Trophoblast cell (in vitro differentiated cells and primary cell): ENCODE data around the gene RGS9.

Experiments used
- DNase-seq, 2 donors: peaks; one replicate each; pipeline ENCODE4 v3.0.0-alpha.2; 2016
- H2AFZ ChIP-seq: 2 replicates; pipeline ENCODE4 v1.6.1; 2013; ENCODE audit warnings: low read length, moderate library complexity, mild to moderate bottlenecking; ENCODE audit not compliant: insufficient read depth, poor library complexity
- H2AK5ac ChIP-seq: 2 replicates; pipeline ENCODE4 v1.6.1; 2013; ENCODE audit warnings: mild to moderate bottlenecking, low read length
- H2BK120ac ChIP-seq: 2 replicates; pipeline ENCODE4 v1.6.1; 2013; ENCODE audit warnings: low read length, mild to moderate bottlenecking, moderate library complexity; ENCODE audit not compliant: insufficient read depth, poor library complexity
- H2BK12ac ChIP-seq: 2 replicates; pipeline ENCODE4 v1.6.1; 2013; ENCODE audit warnings: mild to moderate bottlenecking, low read length, moderate library complexity
- H2BK5ac ChIP-seq: 2 replicates; pipeline ENCODE4 v1.6.1; 2013; ENCODE audit warnings: low read length, low read depth, moderate library complexity, mild to moderate bottlenecking; ENCODE audit not compliant: poor library complexity
- H3K14ac ChIP-seq: 2 replicates; pipeline ENCODE4 v1.6.1; 2013; ENCODE audit warnings: mild to moderate bottlenecking, low read length
- H3K18ac ChIP-seq: 2 replicates; pipeline ENCODE4 v1.6.1; 2013; ENCODE audit warnings: mild to moderate bottlenecking, low read length
- H3K23ac ChIP-seq: 2 replicates; pipeline ENCODE4 v1.6.1; 2013; ENCODE audit warnings: low read length
- H3K27ac ChIP-seq: 2 replicates; pipeline ENCODE4 v1.5.1; 2013; ENCODE audit warnings: low read depth, mild to moderate bottlenecking, inconsistent platforms, low read length, moderate library complexity
- H3K27me3 ChIP-seq: 2 replicates; pipeline ENCODE4 v1.6.1; 2013; ENCODE audit warnings: inconsistent platforms, mild to moderate bottlenecking, low read length, moderate library complexity; ENCODE audit not compliant: insufficient read depth
- H3K36me3 ChIP-seq, 2 experiments: 1 replicate in 1 of 2; 2 replicates in 1 of 2; pipeline ENCODE4 v1.6.1; 2013; ENCODE audit warnings: low read length in 2 of 2, mild to moderate bottlenecking in 2 of 2, moderate library complexity in 1 of 2; ENCODE audit not compliant: insufficient read depth in 2 of 2, control insufficient read depth in 1 of 2
- H3K4ac ChIP-seq: 2 replicates; pipeline ENCODE4 v1.6.1; 2013; ENCODE audit warnings: low read depth, mild to moderate bottlenecking, low read length, moderate library complexity
- H3K4me1 ChIP-seq, 2 experiments: 1 replicate in 1 of 2; 2 replicates in 1 of 2; pipeline ENCODE4 v1.6.1; 2013; ENCODE audit warnings: low read length in 2 of 2, mild to moderate bottlenecking in 2 of 2, moderate library complexity in 1 of 2; ENCODE audit not compliant: insufficient read depth in 2 of 2, control insufficient read depth in 1 of 2
- H3K4me2 ChIP-seq: 2 replicates; pipeline ENCODE4 v1.6.1; 2013; ENCODE audit warnings: inconsistent platforms, mild to moderate bottlenecking, low read length, moderate library complexity
- H3K4me3 ChIP-seq: 2 replicates; pipeline ENCODE4 v1.5.1; 2013; ENCODE audit warnings: mild to moderate bottlenecking, low read depth, low read length, inconsistent platforms
- H3K79me1 ChIP-seq: one replicate; pipeline ENCODE4 v1.6.1; 2013; ENCODE audit warnings: low read length
- H3K79me2 ChIP-seq: 2 replicates; pipeline ENCODE4 v1.6.1; 2013; ENCODE audit warnings: low read length, mild to moderate bottlenecking; ENCODE audit not compliant: control insufficient read depth, insufficient read depth, poor library complexity
- H3K9ac ChIP-seq: 2 replicates; pipeline ENCODE4 v1.6.1; 2013; ENCODE audit warnings: mild to moderate bottlenecking, low read length
- H3K9me3 ChIP-seq: 2 replicates; pipeline ENCODE4 v1.6.1; 2013; ENCODE audit warnings: low read depth, mild to moderate bottlenecking, control low read depth, inconsistent platforms, low read length; ENCODE audit not compliant: insufficient read depth
- H4K12ac ChIP-seq: 2 replicates; pipeline ENCODE4 v1.6.1; 2013; ENCODE audit warnings: low read depth, mild to moderate bottlenecking, low read length, moderate library complexity
- H4K8ac ChIP-seq: 2 replicates; pipeline ENCODE4 v1.6.1; 2013; ENCODE audit warnings: low read depth, mild to moderate bottlenecking, low read length, moderate library complexity
- H4K91ac ChIP-seq: one replicate; pipeline ENCODE4 v1.6.1; 2013; ENCODE audit warnings: low read depth, mild to moderate bottlenecking, low read length, moderate library complexity
- WGBS: extraction: QIAGEN DNeasy Blood & Tissue Kit; methylation state at CpG from one replicate; pipeline ENCODE4 v1.1.7; 2013; ENCODE audit warnings: missing lambda C conversion rate; ENCODE audit not compliant: insufficient read length, insufficient coverage; ENCODE audit errors: extremely low coverage; 5-methylcytosine and 5-hydroxymethylcytosine counted together

The RGS9 gene

DNA sequence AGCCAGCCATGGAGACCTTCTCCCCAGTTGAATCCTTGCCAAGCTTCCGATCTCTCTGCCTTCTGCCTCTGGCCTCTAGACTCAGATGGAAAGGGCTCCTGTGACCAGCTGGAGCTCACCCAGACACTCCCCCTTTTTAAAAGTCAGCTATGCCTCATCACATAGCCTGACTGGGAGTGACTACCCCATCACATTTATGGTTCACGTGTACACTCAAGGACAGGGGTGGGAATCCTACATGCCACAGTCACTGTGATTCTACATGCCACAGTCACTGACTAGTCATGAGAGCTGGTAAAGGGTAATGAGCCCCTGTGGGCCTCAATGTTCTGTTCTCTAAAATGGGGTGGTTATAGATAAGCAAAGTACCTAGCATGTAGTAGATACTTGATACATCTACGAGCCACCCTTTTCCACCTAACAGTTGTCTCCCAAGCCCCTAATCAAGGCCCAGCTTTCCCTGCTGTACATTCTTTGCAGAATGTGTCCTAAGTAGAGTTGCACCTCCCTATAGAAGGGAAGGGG, 85.1 kb downstream of the RGS9 start:
- no peaks in the 10 kb centered on the region for H3K79me2 ChIP-seq
- no peak overlapping the region for H3K9ac ChIP-seq
- H2BK120ac ChIP-seq, result no peak overlapping the region
- no peak overlapping the region for H2BK5ac ChIP-seq
- no peak overlapping the region for H2AFZ ChIP-seq
- no peaks in the 10 kb centered on the region for H3K79me1 ChIP-seq
- no peak overlapping the region for H2AK5ac ChIP-seq
- no peak overlapping the region for H3K23ac ChIP-seq
- no peak overlapping the region for H3K4me2 ChIP-seq
- H3K27ac ChIP-seq, result no peak overlapping the region
- H2BK12ac ChIP-seq, result no peak overlapping the region
- no peak for DNase-seq
- H3K27me3 ChIP-seq, result no peaks in the 10 kb centered on the region
- no peaks in the 10 kb centered on the region for H3K36me3 ChIP-seq
- no peak overlapping the region for H4K8ac ChIP-seq
- no peak overlapping the region for H3K14ac ChIP-seq
- WGBS, result no CpG with 5 or more reads among the region's 3 CpGs
- no peak overlapping the region for H4K91ac ChIP-seq
- peaks cover 0 to 9% of the 10 kb centered on the region in 2 experiments for H3K4me1 ChIP-seq
- no peak overlapping the region for H3K18ac ChIP-seq
- H3K9me3 ChIP-seq, result no peaks in the 10 kb centered on the region
- no peak overlapping the region for H3K4ac ChIP-seq
- H3K4me3 ChIP-seq, result no peak overlapping the region
- H4K12ac ChIP-seq, result no peak overlapping the region

DNA sequence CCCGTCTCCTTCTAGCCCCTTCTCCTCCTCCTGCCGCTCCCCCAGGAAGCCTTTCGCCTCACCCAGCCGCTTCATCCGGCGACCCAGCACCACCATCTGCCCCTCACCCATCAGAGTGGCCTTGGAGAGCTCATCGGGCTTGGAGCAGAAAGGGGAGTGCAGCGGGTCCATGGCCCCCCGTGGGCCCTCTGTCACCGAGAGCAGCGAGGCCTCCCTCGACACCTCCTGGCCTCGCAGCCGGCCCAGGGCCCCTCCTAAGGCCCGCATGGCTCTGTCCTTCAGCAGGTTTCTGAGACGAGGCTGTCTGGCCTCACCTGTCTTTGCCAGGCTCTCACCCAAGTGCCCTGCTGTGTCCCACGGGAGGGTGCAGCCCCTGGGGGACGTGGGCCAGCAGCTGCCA, 87.9 kb downstream of the RGS9 start:
- H3K18ac ChIP-seq, result no peak overlapping the region
- H4K12ac ChIP-seq, result no peak overlapping the region
- no peak overlapping the region for H2BK5ac ChIP-seq
- no peak overlapping the region for H3K14ac ChIP-seq
- peaks cover 6 to 16% of the 10 kb centered on the region in 2 experiments for H3K4me1 ChIP-seq
- no peak overlapping the region for H3K4me3 ChIP-seq
- no peak overlapping the region for H3K4me2 ChIP-seq
- H3K9me3 ChIP-seq, result peaks cover 3% of the 10 kb centered on the region
- DNase-seq, result no peak
- no peaks in the 10 kb centered on the region for H3K27me3 ChIP-seq
- no CpG with 5 or more reads among the region's 18 CpGs for WGBS
- H3K36me3 ChIP-seq, result no peaks in the 10 kb centered on the region
- H2BK120ac ChIP-seq, result no peak overlapping the region
- H2AK5ac ChIP-seq, result no peak overlapping the region
- no peak overlapping the region for H3K27ac ChIP-seq
- H3K4ac ChIP-seq, result no peak overlapping the region
- no peak overlapping the region for H3K23ac ChIP-seq
- H2AFZ ChIP-seq, result no peak overlapping the region
- no peaks in the 10 kb centered on the region for H3K79me2 ChIP-seq
- no peak overlapping the region for H2BK12ac ChIP-seq
- H4K91ac ChIP-seq, result no peak overlapping the region
- H3K79me1 ChIP-seq, result no peaks in the 10 kb centered on the region
- no peak overlapping the region for H4K8ac ChIP-seq
- H3K9ac ChIP-seq, result no peak overlapping the region

DNA sequence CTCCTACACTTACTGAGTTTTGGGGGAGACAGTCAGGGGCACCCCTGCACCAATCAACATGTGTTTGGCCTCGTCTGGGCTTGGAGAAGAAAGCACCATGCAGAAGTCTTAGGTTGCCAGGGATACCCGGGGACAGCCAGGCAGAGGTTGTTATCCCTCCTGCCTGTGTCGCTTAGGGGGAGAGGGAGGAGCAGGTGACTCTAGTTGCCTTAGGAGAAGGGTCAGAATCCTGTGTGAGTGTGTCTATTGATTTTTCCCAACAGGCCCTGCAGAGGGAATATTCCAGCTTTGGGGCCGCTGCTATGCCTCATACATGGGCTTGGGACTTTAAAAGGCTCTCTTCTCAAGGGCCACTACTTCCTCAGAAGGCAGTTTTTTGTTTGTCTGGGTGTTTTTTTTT, 89.1 kb downstream of the RGS9 start:
- Histone ChIP-seq H2BK12ac (no peak overlapping the region), H4K91ac (no peak overlapping the region), H3K4ac (no peak overlapping the region), H2AFZ (no peak overlapping the region), H2BK5ac (no peak overlapping the region), H4K8ac (no peak overlapping the region), H3K4me3 (no peak overlapping the region), H4K12ac (no peak overlapping the region), H3K27me3 (no peaks in the 10 kb centered on the region), H3K79me1 (no peaks in the 10 kb centered on the region), H3K23ac (no peak overlapping the region), H2BK120ac (no peak overlapping the region), H3K14ac (no peak overlapping the region), H3K79me2 (no peaks in the 10 kb centered on the region), H2AK5ac (no peak overlapping the region), H3K4me1 (peaks cover 6 to 8% of the 10 kb centered on the region in 2 experiments), H3K36me3 (no peaks in the 10 kb centered on the region), H3K18ac (no peak overlapping the region), H3K4me2 (no peak overlapping the region), H3K9me3 (peaks cover 3% of the 10 kb centered on the region), H3K27ac (no peak overlapping the region), H3K9ac (no peak overlapping the region)
- WGBS, result no CpG with 5 or more reads among the region's 4 CpGs
- no peak for DNase-seq

DNA sequence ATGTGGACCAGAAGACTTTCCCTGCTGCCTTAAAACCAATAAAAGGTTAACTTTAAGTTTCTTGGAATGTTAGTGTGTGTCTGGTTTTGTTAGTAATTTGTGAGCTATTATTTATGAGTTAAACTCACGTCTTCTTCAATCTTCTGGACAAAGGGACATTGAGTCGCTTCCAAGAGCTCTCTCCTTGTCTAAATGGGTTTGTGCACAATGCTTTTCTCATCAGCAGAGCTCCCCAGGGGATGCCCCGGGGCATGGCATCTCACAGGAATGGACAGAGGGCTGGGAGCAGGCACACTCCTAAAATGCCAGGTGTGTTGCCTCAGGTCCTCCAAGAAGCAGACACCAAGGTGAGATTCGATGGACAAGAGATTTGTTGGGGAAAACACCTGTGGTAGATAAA, 90.5 kb downstream of the RGS9 start:
- peaks cover 3% of the 10 kb centered on the region for H3K9me3 ChIP-seq
- H3K4me3 ChIP-seq, result no peak overlapping the region
- H4K12ac ChIP-seq, result no peak overlapping the region

More for the DNA sequence above, 90.5 kb downstream of the RGS9 start:
- no peak overlapping the region for H2AK5ac ChIP-seq
- no CpG with 5 or more reads among the region's 4 CpGs for WGBS
- H2BK5ac ChIP-seq, result no peak overlapping the region
- DNase-seq, result peak in 1 of 2 donors; percentile 13
- no peak overlapping the region for H3K4ac ChIP-seq
- H4K91ac ChIP-seq, result no peak overlapping the region
- peaks cover 6 to 8% of the 10 kb centered on the region in 2 experiments for H3K4me1 ChIP-seq
- H3K14ac ChIP-seq, result no peak overlapping the region
- H3K36me3 ChIP-seq, result no peaks in the 10 kb centered on the region
- H3K79me1 ChIP-seq, result no peaks in the 10 kb centered on the region
- no peaks in the 10 kb centered on the region for H3K27me3 ChIP-seq
- H2AFZ ChIP-seq, result no peak overlapping the region
- H3K79me2 ChIP-seq, result no peaks in the 10 kb centered on the region
- no peak overlapping the region for H3K27ac ChIP-seq
- no peak overlapping the region for H3K18ac ChIP-seq
- H2BK12ac ChIP-seq, result no peak overlapping the region
- H4K8ac ChIP-seq, result no peak overlapping the region
- no peak overlapping the region for H3K9ac ChIP-seq
- no peak overlapping the region for H3K23ac ChIP-seq
- no peak overlapping the region for H3K4me2 ChIP-seq
- no peak overlapping the region for H2BK120ac ChIP-seq
